HUDEP-2 (cell line): ENCODE measurements around the gene RECQL5.
"Not testable (repeated sequence)": the region's sequence is repeated elsewhere in the genome, so short reads cannot be mapped to it uniquely, and the experiment has no call there.

Experiments
- DNase-seq, 76 experiments: peaks; one replicate each; lab custom pipeline; 2025; ENCODE audit not compliant: unreplicated experiment in 76 of 76; lab: John Stamatoyannopoulos, UW

RECQL5 gene

GRCh38 chr17:75601057-75601987 is 65.6 kb downstream of the RECQL5 start:
- peak in 68 of 76 experiments; percentile 15 to 86 (median 62) for DNase-seq

GRCh38 chr17:75596320-75597087 is 70.5 kb downstream of the RECQL5 start:
- DNase-seq = no peak

- DNase-seq = no peak
These were observed 71.0 kb downstream of the RECQL5 start for GRCh38 chr17:75595920-75596313.

- DNase-seq = no peak
These were observed 71.6 kb downstream of the RECQL5 start for GRCh38 chr17:75595284-75595919.

- DNase-seq = no peak
These were observed 72.3 kb downstream of the RECQL5 start for GRCh38 chr17:75594499-75595283.

GRCh38 chr17:75593430-75593829 is 73.5 kb downstream of the RECQL5 start:
- DNase-seq = not testable (repeated sequence)

GRCh38 chr17:75592348-75593020 is 74.5 kb downstream of the RECQL5 start:
- DNase-seq = no peak

- no peak for DNase-seq
These were observed 75.1 kb downstream of the RECQL5 start for GRCh38 chr17:75591722-75592302.

- no peak for DNase-seq
These were observed 75.9 kb downstream of the RECQL5 start for GRCh38 chr17:75590849-75591721.

- DNase-seq = no peak
These were observed 76.6 kb downstream of the RECQL5 start for GRCh38 chr17:75590314-75590761.

GRCh38 chr17:75589919-75590303 is 77.0 kb downstream of the RECQL5 start:
- no peak for DNase-seq

- peak in 75 of 76 experiments; percentile 34 to 99 (median 89) for DNase-seq
These were observed 77.7 kb downstream of the RECQL5 start for GRCh38 chr17:75589012-75589918.

GRCh38 chr17:75588596-75589011 is 78.3 kb downstream of the RECQL5 start:
- DNase-seq = peak in 16 of 76 experiments; percentile 34 to 97 (median 52)

- peak in 62 of 76 experiments; percentile 4 to 96 (median 45) for DNase-seq
These were observed 79.0 kb downstream of the RECQL5 start, which contains the start of gene MYO15B for GRCh38 chr17:75587675-75588595. TSS of gene MYO15B (plus strand) at chr17:75587800. CDS start at chr17:75588058, 258 bp downstream.

GRCh38 chr17:75584849-75585175 is 82.1 kb downstream of the RECQL5 start:
- no peak for DNase-seq

- DNase-seq = not testable (repeated sequence)
These were observed 83.8 kb downstream of the RECQL5 start for GRCh38 chr17:75583197-75583596.
